ENCODE data around the gene RTL10.

Gene RTL10

DNA sequence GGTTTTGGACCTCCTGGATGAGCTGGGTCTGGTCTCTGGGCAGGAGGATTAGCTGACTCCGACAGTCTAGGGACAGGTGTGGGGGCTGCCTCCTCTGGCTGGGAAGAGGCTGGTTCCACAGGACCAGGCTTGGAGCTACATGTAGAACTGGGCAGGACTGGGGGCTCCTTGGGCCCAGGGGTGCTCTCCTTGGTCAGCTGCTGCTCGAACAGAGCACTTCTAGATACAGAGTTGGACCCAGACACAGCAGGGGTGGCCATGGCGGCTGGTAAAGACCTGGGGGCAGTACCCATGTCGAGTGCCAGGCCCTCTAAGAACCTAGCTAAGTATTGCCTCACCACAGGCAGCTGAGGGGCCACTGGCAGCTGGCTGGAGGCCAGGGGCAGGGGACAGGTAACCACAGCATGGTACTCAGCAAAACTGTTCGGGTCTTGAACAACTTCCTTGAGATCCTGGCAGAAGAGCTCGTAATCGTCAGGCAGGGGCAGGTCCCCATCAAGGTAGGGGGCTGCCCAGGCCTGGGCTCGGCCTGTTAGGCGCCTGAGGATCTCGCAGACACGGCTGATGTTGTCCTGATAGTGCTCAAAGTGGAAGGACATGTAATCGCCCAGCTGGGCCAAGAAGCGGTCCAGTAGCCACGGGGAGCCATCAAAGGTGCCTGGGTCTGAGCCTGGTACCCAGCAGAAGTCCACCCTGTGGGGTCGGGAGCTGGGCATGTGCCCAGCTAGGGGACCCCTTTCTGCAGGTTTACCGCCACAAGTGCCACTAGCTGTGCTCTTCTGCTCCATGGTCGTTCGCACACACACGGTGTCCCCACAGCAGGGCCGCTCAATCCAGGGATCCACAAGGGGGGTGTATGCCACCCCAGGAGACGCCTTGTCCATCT, 3.1 kb downstream of the RTL10 start:
- H3K27ac ChIP-seq (ENCODE audit: extremely low read depth, low read depth, low read length) = no peak overlapping the region
- TF ChIP-seq GLIS2 (tag by site-specific recombination; IDR thresholded peaks at IDR 0.05) = peak; percentile 24; the same call in 1 of the 2 replicates
- TF ChIP-seq, protein P1, sequence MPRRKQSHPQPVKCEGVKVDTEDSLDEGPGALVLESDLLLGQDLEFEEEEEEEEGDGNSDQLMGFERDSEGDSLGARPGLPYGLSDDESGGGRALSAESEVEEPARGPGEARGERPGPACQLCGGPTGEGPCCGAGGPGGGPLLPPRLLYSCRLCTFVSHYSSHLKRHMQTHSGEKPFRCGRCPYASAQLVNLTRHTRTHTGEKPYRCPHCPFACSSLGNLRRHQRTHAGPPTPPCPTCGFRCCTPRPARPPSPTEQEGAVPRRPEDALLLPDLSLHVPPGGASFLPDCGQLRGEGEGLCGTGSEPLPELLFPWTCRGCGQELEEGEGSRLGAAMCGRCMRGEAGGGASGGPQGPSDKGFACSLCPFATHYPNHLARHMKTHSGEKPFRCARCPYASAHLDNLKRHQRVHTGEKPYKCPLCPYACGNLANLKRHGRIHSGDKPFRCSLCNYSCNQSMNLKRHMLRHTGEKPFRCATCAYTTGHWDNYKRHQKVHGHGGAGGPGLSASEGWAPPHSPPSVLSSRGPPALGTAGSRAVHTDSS (tag by site-specific recombination; IDR thresholded peaks at IDR 0.05) = no peak
- peaks cover 0 to 61% of the 10 kb centered on the region in 2 experiments; a peak in 1 of 3 replicates for H3K36me3 ChIP-seq (ENCODE audit: control insufficient read depth in 2 of 2, insufficient read depth in 1 of 2, low read length in 2 of 2)
- H3K9me3 ChIP-seq (ENCODE audit: control insufficient read depth, insufficient read depth, low read depth, low read length) = no peaks in the 10 kb centered on the region
- ChIA-PET CTCF (interaction anchor here (1.5 to 2.5 kb wide), 3 partner anchors 19 to 121 kb away, joined by 3 to 9 read pairs (median 5); no protein-coding TSS in a partner anchor), POLR2A (interaction anchor here (1.1 to 1.7 kb wide), 4 partner anchors 9 to 121 kb away, joined by 3 to 6 read pairs (median 3); no protein-coding TSS in a partner anchor)
- H3K4me1 ChIP-seq (ENCODE audit: control insufficient read depth, insufficient read depth, low read length) = no peaks in the 10 kb centered on the region
- H3K4me3 ChIP-seq (ENCODE audit: low read depth, low read length) = no peak overlapping the region

GRCh38 chr22:19850763-19851109, 3.9 kb downstream of the RTL10 start:
- no peak overlapping the region for H3K27ac ChIP-seq (ENCODE audit: extremely low read depth, low read depth, low read length)
- ChIA-PET POLR2A (interaction anchor here (1.0 to 1.2 kb wide), 2 partner anchors 30 to 102 kb away, joined by 3 to 5 read pairs; no protein-coding TSS in a partner anchor), CTCF (interaction anchor here (1.5 to 2.5 kb wide), 3 partner anchors 18 to 120 kb away, joined by 3 to 9 read pairs (median 5); no protein-coding TSS in a partner anchor)
- peaks cover 0 to 61% of the 10 kb centered on the region in 2 experiments; a peak in 1 of 3 replicates for H3K36me3 ChIP-seq (ENCODE audit: control insufficient read depth in 2 of 2, insufficient read depth in 1 of 2, low read length in 2 of 2)
- H3K9me3 ChIP-seq (ENCODE audit: control insufficient read depth, insufficient read depth, low read depth, low read length) = no peaks in the 10 kb centered on the region
- H3K4me1 ChIP-seq (ENCODE audit: control insufficient read depth, insufficient read depth, low read length) = no peaks in the 10 kb centered on the region
- no peak overlapping the region for H3K4me3 ChIP-seq (ENCODE audit: low read depth, low read length)
- TF ChIP-seq ZIC2 (tag by site-specific recombination; IDR thresholded peaks at IDR 0.05) = peak; percentile 71
- TF ChIP-seq GLIS1 (tag by site-specific recombination; IDR thresholded peaks at IDR 0.05) = peak; percentile 55
- no peak for TF ChIP-seq ZNF660 (tag by site-specific recombination; IDR thresholded peaks at IDR 0.05)
- TF ChIP-seq, protein P2, sequence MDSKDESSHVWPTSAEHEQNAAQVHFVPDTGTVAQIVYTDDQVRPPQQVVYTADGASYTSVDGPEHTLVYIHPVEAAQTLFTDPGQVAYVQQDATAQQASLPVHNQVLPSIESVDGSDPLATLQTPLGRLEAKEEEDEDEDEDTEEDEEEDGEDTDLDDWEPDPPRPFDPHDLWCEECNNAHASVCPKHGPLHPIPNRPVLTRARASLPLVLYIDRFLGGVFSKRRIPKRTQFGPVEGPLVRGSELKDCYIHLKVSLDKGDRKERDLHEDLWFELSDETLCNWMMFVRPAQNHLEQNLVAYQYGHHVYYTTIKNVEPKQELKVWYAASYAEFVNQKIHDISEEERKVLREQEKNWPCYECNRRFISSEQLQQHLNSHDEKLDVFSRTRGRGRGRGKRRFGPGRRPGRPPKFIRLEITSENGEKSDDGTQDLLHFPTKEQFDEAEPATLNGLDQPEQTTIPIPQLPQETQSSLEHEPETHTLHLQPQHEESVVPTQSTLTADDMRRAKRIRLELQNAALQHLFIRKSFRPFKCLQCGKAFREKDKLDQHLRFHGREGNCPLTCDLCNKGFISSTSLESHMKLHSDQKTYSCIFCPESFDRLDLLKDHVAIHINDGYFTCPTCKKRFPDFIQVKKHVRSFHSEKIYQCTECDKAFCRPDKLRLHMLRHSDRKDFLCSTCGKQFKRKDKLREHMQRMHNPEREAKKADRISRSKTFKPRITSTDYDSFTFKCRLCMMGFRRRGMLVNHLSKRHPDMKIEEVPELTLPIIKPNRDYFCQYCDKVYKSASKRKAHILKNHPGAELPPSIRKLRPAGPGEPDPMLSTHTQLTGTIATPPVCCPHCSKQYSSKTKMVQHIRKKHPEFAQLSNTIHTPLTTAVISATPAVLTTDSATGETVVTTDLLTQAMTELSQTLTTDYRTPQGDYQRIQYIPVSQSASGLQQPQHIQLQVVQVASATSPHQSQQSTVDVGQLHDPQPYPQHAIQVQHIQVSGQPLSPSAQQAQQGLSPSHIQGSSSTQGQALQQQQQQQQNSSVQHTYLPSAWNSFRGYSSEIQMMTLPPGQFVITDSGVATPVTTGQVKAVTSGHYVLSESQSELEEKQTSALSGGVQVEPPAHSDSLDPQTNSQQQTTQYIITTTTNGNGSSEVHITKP (tag by site-specific recombination; IDR thresholded peaks at IDR 0.05) = peak; percentile 82

DNA sequence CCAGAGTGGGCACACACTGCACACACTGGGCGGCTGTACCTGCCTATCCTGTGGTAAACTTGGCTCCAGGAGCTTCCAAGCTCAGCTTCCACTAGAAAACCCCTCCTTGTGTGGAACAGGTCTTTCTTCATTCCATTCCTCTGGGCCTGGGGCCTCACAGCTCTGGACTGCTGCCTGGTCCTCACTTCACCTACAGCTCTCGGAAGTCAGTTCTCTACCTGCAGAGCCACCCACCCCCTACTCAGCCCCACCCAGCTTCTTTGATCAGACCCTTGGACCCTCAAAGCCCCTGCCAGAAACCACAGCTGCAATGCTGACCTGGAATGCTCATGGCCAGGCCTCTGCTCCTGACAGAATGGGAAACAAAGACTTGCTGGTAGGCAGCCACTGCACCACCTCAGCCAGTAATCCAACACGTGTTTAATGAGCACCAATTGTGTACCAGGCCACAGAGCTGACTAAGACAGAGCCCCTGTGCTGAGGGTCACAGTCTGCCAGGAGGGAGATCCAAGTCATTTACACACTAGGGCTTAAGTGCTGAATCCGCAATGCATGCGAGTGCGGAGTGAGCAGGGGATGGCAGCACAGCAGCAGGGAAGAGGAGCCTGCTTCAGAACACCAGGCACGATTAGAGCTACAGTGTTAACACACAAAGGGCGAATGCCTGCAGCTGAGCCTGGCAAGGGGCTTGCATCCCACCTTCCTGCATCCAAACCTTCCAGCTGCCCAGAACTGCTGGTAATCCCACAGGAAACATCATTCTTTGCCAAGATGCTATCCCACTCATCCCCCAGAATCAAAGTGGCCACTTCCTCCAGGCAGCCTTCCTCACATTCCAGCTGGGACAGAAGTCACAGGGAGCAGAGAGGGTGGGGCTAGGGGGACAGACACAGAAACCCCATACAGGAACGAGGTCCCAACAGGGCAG, 4.6 kb downstream of the RTL10 start:
- TF ChIP-seq ZNF654 (tag by site-specific recombination; IDR thresholded peaks at IDR 0.05; ENCODE audit: low read depth) (no peak), ZNF791 (tag by site-specific recombination; IDR thresholded peaks at IDR 0.05) (no peak), ZNF664 (tag by site-specific recombination; IDR thresholded peaks at IDR 0.05) (0 out of 2 replicates have a peak, but pooled peaks have one; percentile 28), ZNF626 (tag by site-specific recombination; IDR thresholded peaks at IDR 0.05) (no peak), ZNF600 (tag by site-specific recombination; IDR thresholded peaks at IDR 0.05) (0 out of 2 replicates have a peak, but pooled peaks have one; percentile 35), PATZ1 (tag by site-specific recombination; IDR thresholded peaks at IDR 0.05) (0 out of 2 replicates have a peak, but pooled peaks have one; percentile 21), ZNF214 (tag by site-specific recombination; IDR thresholded peaks at IDR 0.05; ENCODE audit: borderline replicate concordance) (no peak)
- H3K4me1 ChIP-seq (ENCODE audit: control insufficient read depth, insufficient read depth, low read length) = no peaks in the 10 kb centered on the region
- no peak overlapping the region for H3K4me3 ChIP-seq (ENCODE audit: low read depth, low read length)
- ChIA-PET POLR2A (interaction anchor here (0.8 to 1.0 kb wide), 2 partner anchors 30 to 88 kb away, joined by 4 to 5 read pairs; no protein-coding TSS in a partner anchor), CTCF (interaction anchor here (1.5 to 2.5 kb wide), 2 partner anchors 49 to 120 kb away, joined by 3 to 9 read pairs; no protein-coding TSS in a partner anchor)
- H3K27ac ChIP-seq (ENCODE audit: extremely low read depth, low read depth, low read length) = no peak overlapping the region
- H3K9me3 ChIP-seq (ENCODE audit: control insufficient read depth, insufficient read depth, low read depth, low read length) = no peaks in the 10 kb centered on the region
- H3K36me3 ChIP-seq (ENCODE audit: control insufficient read depth in 2 of 2, insufficient read depth in 1 of 2, low read length in 2 of 2) = peaks cover 0 to 61% of the 10 kb centered on the region in 2 experiments; a peak in 1 of 3 replicates
